Choroid plexus epithelial cell (primary cell): ENCODE data around the gene AFTPH.

ENCODE experiments used
- DNase-seq: peaks from one replicate; pipeline ENCODE4 v3.0.0-alpha.2; 2010; ENCODE audit warnings: low read depth
- H3K4me3 ChIP-seq: 2 replicates; pipeline ENCODE4 v1.5.1; 2011; ENCODE audit warnings: low read depth, mild to moderate bottlenecking, control low read depth, low read length, moderate library complexity
- TF ChIP-seq, protein P1 (sequence below): conservative IDR thresholded peaks from 2 replicates; pipeline ENCODE4 v1.5.1; 2011; ENCODE audit warnings: low read depth, mild to moderate bottlenecking, control low read depth, inconsistent platforms, low read length, moderate library complexity

The AFTPH gene

DNA sequence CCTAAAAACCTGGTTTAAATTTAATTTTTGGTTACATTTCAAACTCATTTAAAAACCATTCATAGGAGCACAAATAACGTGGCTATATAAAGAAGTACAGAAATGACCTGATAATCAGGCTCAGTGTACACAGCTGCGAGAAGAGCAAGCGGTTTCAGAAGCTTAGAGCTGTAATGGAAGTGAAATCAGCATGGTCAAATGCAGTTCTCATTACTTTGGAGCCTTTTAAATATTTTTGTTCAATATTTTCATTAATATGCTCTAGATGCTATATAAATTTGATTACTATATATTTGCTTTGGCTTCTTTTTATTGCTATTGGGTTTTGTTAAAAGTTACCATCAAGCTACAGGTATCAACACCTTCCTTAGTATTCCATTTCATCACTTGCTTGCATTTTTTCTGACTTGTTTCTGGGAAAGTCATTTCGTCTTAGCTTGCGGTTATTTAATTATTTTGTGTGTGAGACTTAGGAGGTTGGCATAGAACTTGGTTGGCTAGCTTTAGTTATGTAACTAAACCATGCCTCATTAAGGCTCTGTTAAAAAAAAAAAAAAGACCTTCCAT is 58.7 kb downstream of the AFTPH start:
- no peak overlapping the region for H3K4me3 ChIP-seq
- TF ChIP-seq, protein P1, sequence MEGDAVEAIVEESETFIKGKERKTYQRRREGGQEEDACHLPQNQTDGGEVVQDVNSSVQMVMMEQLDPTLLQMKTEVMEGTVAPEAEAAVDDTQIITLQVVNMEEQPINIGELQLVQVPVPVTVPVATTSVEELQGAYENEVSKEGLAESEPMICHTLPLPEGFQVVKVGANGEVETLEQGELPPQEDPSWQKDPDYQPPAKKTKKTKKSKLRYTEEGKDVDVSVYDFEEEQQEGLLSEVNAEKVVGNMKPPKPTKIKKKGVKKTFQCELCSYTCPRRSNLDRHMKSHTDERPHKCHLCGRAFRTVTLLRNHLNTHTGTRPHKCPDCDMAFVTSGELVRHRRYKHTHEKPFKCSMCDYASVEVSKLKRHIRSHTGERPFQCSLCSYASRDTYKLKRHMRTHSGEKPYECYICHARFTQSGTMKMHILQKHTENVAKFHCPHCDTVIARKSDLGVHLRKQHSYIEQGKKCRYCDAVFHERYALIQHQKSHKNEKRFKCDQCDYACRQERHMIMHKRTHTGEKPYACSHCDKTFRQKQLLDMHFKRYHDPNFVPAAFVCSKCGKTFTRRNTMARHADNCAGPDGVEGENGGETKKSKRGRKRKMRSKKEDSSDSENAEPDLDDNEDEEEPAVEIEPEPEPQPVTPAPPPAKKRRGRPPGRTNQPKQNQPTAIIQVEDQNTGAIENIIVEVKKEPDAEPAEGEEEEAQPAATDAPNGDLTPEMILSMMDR: no peak
- DNase-seq: no peak

DNA sequence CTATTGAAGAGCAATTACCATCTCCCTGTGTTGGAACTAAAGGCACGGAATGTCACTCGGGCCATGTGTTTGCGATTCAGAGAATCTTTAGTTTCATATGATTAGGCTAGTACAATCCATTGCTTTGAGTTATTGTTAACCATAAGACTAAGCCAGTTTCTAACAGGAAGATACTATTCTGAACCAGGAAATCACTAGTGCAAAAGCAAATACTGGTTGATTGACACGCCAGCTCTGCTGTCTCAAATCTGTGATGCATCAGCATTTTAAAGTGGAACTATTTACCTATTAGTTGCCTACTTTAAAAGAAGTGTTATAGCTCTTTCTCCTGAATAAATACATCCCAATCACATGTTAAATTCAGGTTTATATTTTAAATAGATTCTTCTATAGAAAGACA is 61.9 kb downstream of the AFTPH start:
- no peak overlapping the region for H3K4me3 ChIP-seq
- DNase-seq: no peak
- TF ChIP-seq, protein P1: no peak

DNA sequence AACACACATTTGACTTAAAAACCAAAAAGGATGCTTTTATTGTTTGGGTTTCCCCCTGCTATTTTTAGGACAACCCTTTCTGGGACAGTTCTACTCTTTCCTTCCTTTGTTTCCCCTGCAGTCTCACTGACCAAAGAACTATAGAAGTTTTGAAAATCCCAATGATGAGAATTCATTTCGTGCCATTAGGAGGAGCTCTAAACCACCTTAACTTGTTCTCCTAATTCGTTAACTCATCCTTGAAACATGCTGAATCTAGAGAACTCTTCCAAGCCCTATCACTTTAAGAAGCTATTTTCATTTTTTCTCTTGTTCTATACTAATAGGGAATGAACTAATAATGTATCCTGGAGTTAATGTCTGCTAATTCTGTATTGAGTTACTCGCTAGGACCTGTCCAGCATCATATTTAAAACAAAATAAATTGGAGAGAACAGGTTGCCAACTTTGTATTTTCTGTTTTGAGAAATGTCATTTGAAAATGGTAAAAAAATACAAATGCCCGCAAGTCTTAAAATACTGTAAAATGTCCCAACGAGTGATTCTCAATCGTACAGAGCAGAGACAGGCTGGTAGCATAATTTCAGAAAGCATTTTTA is 62.9 kb downstream of the AFTPH start:
- no peak overlapping the region for H3K4me3 ChIP-seq
- TF ChIP-seq, protein P1: peak; percentile 70
- DNase-seq: peak; percentile 77

DNA sequence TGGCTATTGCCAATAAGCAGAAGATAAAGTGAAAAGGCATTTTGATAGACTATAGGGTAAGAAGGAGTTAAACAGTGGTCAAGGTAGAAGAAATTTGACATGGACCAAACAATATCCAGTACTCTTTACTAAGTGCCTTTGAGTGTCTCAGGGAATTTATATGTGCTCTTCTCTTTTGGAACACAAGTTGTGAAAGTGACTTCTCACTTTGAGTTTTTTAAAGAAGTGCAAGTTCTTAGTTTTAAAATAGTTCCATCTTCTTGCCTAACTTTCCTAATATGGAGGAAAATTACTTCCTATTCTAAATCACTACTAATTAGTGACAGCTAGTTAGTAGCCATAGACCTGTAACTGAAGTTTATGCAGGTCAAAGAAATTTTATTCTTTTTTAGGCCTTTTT is 63.4 kb downstream of the AFTPH start:
- DNase-seq: no peak
- H3K4me3 ChIP-seq: no peak overlapping the region
- TF ChIP-seq, protein P1: no peak

DNA sequence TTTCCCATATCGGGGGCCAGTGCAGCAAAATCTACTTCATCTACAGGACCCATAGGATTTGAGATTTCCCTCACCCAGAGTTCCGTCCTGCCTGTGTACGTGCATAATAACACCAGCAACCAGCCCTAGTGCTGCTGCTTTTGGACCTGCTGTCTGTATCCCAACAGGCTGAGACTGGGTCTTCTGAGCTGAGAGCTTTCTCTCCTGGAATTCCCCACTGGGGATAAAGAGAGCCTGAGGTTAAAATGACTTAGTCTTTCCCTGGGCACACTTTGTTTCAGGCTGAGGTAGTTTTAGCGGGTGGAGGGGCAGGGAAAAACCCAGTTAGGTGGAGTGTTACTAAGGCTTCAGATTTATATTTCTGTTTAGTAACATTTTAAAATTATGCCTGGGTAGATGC is 67.1 kb downstream of the AFTPH start:
- no peak overlapping the region for H3K4me3 ChIP-seq
- no peak for DNase-seq

DNA sequence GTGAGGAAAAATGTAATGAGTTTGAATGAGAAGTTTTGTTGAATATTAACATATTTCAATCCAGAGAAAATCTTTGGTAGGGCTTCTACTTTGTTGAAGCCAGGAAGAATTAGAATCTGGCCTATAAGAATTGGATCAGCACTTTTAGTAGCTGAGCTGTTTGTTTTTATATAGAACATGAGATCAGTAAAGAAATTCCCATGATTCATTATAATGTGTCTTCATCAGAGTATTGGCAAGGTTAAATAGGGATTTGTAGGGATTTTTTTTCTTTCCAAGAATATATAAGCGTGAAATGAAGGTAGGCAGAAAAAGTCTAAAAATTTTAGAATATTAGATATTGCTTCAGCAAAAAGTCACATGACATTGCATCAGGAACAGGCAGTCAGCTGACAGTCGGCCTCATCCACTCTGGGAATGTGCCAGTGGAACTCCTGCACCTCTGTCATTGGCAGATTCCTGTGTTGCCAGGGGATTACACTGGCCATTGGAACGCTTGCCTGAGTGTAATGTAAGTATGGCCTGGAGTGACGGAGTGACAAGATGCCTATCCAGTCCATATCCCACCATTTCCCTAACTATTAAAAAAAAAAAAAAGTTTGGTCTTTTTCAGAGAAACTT is 69.0 kb downstream of the AFTPH start:
- peak; percentile 38 for DNase-seq
- no peak overlapping the region for H3K4me3 ChIP-seq
- TF ChIP-seq, protein P1: no peak

More for the DNA sequence above, 67.1 kb downstream of the AFTPH start:
- TF ChIP-seq, protein P1: no peak
